GM12875 (cell line): ENCODE measurements around the gene RARRES2.

Experiments
- H3K4me3 ChIP-seq: one replicate; pipeline ENCODE4 v1.5.1; 2011; ENCODE audit warnings: low read depth, low read length, control low read depth
- CTCF ChIP-seq: IDR thresholded peaks from 2 replicates; pipeline ENCODE4 v1.5.1; 2011; ENCODE audit warnings: low read depth, mild to moderate bottlenecking, control low read depth, inconsistent platforms, low read length, moderate library complexity, borderline replicate concordance; ENCODE audit not compliant: insufficient read depth

Gene RARRES2

GRCh38 chr7:150357270-150357669, 15.8 kb upstream of the RARRES2 start:
- no peak for TF ChIP-seq CTCF
- no peak overlapping the region for H3K4me3 ChIP-seq

- TF ChIP-seq CTCF: peak; percentile 60; the same call in 1 of the 2 replicates
- H3K4me3 ChIP-seq: no peak overlapping the region
Observed at GRCh38 chr7:150356265-150356897, 15.0 kb upstream of the RARRES2 start.

GRCh38 chr7:150355666-150356059, 14.2 kb upstream of the RARRES2 start:
- no peak for TF ChIP-seq CTCF
- no peak overlapping the region for H3K4me3 ChIP-seq

GRCh38 chr7:150351587-150352194, 10.3 kb upstream of the RARRES2 start:
- H3K4me3 ChIP-seq: no peak overlapping the region
- no peak for TF ChIP-seq CTCF

- no peak for TF ChIP-seq CTCF
- H3K4me3 ChIP-seq: no peak overlapping the region
Observed at GRCh38 chr7:150346922-150347321, 5.5 kb upstream of the RARRES2 start.

GRCh38 chr7:150345012-150345411, 3.6 kb upstream of the RARRES2 start:
- H3K4me3 ChIP-seq: no peak overlapping the region
- no peak for TF ChIP-seq CTCF

GRCh38 chr7:150344299-150344698, 2.9 kb upstream of the RARRES2 start:
- no peak for TF ChIP-seq CTCF

More at GRCh38 chr7:150344299-150344698, 2.9 kb upstream of the RARRES2 start:
- H3K4me3 ChIP-seq: no peak overlapping the region
